ENCODE measurements around the gene GPR82. TPM values are rescaled to one million over a fixed set of nuclear protein-coding genes. Genes with fewer than 3 reads are reported as not detected.
"Not testable (repeated sequence)": the region's sequence is repeated elsewhere in the genome, so short reads cannot be mapped to it uniquely, and the experiment has no call there.

Gene GPR82
- total RNA-seq, 1 donor from 2014 or later, result not detected

DNA sequence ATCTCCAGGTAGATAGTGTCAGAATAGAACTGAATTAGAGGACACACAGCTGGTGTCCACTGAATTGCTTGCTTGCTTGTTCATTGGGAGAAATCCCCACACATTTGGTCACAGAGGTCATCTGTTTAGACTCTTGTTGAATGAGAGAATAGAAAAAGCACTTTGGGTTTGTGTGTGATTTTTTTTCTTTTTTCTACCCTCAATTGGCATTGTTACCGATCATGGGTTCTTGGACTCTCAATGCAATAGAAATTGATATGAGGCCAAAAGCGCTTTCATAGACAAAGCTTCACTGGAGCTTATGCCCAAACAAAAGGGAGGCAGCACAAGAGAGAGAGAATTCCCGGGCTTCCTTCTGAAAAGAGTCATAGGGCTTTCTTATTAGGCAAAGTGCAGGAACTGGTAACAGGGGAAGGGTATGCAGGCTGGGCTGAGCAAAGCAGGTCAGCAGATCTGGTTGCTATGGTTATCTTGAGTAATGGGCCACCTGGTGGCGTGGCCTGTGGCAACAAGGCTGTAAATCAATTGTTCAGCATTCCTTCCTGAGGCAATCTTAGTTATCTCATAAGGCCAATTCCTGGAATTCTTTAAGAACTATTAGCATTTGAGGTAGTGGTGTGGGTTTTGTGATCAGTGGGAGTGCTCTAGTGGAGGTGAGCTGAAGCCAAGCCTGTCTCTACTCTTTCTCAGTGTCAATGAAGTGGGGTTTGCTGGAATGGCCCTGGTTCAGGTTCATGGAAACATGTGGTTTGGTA, 5.3 kb upstream of the GPR82 start:
- no peak for DNase-seq (ENCODE audit: low read depth, low spot score)

GRCh38 chrX:41719610-41720009, 4.4 kb upstream of the GPR82 start:
- DNase-seq (ENCODE audit: low read depth, low spot score), result not testable (repeated sequence)

- no peak for DNase-seq (ENCODE audit: low read depth, low spot score)
Observed at GRCh38 chrX:41720125-41720779, 3.7 kb upstream of the GPR82 start.

GRCh38 chrX:41721590-41721989, 2.4 kb upstream of the GPR82 start:
- DNase-seq (ENCODE audit: low read depth, low spot score), result no peak

DNA sequence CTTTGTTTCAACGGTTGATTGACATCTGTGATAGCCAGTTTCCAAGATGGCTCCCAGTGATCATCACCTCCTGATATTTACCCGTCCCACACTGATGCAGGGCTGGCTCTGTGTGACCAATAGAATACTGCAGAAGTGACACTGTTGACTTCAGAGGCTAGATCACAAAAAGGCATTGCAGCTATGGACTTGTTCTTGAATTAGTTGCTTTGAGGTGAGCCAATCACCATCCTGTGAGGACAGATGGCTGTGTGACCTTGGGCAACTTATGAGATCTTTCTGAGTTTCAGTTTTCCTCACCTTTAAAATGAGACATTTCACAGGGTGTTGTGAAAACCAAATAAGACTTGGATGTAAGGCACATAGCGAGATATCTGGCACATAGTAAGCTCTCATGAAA, 1.8 kb upstream of the GPR82 start:
- DNase-seq (ENCODE audit: low read depth, low spot score), result no peak

- DNase-seq (ENCODE audit: low read depth, low spot score), result no peak
Observed at GRCh38 chrX:41722816-41723618, 964 bp upstream of the GPR82 start.

DNA sequence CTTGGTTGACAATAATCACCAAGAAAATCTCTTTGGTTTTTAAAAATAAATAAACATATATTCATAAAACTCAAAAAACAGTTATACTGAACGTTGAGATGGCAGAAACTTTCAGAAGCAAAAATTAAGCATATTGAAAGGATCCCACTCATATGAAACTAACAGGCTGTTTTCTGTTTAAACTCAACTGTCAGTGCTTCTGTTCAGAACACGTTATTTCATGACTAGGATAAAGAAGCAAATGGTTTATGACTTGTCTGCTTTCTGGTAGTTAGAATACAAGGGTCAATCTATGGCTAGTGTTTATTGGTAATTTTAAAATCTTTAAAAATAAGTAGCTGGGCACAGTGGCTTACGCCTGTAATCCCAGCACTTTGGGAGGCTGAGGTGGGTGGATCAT, 4.1 kb downstream of the GPR82 start:
- DNase-seq (ENCODE audit: low read depth, low spot score), result no peak

DNA sequence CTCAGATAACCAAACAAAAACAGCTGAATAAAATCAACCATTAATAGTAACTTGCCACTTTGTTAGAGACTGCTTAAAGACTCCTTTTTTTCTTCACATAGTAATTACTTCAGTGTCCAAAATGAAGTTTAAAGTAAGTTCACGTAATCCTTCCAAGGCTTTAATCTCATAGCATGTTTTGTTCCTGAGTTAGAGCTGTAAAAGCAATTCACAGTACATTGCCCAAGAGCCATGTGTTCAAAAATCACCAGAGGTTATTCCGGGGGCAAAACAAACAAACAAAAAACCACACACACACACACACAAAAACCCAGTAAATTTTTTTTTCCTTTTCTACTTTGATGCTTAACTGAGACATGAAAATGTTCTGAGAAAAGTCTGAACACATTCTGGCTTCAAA, 6.1 kb downstream of the GPR82 start:
- no peak for DNase-seq (ENCODE audit: low read depth, low spot score)

DNA sequence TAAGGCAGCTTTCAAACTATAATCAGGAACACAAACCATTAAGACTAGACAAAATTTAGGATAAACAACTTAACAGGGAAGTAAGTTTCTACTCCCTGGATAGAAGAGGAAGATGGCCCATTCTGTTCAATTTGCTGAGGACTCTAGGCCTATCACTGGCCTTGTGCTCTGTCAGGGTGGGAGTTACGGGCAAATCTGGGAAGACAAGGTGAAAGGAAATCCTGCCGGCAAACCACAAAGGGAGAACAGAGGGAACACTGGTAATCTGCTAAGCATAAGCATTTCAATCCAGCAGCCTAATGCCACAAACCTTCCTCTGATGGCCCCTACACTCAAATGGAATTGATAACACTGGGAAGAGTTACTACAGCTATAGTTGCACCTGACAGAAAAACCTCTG, 8.3 kb downstream of the GPR82 start:
- no peak for DNase-seq (ENCODE audit: low read depth, low spot score)

DNA sequence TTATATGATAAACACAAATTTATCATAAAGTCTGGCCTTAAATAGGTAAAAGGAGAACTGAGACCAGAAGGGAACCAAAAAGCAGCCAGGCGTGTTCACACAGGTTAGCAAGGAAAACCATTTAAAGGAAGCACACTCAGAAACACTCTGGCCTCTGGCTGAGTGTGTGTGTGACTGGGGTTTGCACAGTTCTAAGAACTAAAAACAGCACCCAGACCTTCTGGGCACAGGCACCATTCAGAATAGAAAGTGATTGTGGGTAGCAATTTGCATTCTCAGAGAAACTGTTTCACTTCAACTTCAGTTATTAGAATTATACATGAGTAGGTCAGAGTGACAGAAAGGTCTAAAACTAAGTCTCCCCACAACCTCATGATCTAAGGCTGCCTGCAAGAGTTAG, 10.0 kb downstream of the GPR82 start:
- DNase-seq (ENCODE audit: low read depth, low spot score), result no peak

DNA sequence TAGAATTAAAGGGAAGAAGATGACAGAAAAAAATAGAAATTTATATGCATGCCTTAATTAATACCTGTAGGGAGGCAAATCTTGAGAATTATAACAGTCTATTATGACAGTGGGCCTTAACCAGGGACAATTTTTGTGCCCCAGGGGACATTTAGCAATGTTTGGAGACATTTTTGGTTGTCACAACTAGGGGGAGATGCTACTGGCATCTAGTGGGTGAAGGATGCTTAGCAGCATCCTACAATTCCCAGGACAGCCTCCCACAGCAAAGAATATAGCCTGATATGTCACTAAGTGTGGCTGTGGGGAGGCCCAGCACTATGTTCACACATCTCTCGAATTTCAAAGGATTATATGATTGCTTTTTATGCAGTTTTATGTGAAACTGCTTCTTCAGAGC, 10.5 kb downstream of the GPR82 start:
- DNase-seq (ENCODE audit: low read depth, low spot score), result no peak

DNA sequence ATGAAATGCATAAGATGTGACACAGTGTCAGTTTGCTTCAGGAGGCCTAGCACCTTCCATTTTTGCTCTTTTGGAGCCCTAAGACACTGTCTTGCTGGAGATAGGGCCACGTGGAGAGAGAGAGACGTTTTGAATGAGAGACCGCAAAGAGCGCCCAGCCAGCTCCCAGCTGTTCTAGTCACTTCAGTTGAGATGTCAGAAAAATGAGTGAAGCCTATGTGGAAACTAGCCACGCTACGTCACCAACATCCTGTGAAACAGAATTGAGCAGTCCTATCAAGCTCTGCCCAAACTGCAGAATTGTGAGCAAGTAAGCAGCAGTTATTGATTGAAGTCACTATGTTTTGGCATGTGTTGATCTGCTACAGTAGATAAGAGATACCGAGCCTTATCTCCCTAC, 13.1 kb downstream of the GPR82 start:
- DNase-seq (ENCODE audit: low read depth, low spot score), result no peak

DNA sequence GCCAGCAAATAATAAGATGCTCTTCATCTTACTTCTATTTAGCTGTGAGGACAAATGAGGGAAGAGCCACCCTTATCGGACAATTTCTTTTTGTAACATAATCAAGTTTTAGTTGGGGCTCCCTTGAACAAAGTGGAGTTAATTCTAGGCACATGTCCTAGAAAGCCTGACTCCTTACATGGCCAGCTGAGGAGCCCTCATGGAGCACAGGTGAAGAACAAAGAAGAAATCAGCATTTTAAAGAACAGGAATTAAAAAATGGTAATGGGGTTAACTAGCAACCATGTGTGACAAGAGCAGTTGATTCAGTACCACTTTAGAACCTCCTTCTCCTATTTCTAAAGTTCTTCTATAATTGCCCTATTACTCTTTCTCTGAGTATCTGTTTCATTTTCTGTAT, 15.9 kb downstream of the GPR82 start:
- no peak for DNase-seq (ENCODE audit: low read depth, low spot score)

GRCh38 chrX:41750716-41751115, 26.7 kb downstream of the GPR82 start:
- no peak for DNase-seq (ENCODE audit: low read depth, low spot score)

DNA sequence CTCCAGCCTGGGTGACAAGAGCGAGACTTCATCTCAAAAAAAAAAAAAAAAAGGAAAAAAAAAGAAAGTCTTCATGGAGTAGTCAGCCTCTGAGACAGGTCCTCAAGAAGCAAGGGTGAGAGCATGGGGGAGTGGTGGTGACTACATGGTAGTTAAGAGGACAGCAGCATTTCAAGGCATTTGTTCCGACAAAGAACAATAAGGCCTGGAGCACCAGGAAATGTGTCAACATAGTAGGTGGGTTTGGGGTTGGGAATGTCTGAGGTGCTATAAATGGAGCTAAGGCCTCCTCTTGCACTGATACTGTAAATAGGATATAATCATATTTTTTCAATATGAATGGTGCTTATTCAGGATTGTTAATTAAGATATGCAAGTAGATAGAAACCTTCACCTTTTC, 34.4 kb downstream of the GPR82 start:
- DNase-seq (ENCODE audit: low read depth, low spot score), result no peak

GRCh38 chrX:41759817-41760216, 35.8 kb downstream of the GPR82 start:
- DNase-seq (ENCODE audit: low read depth, low spot score), result no peak

GRCh38 chrX:41761169-41761568, 37.2 kb downstream of the GPR82 start:
- no peak for DNase-seq (ENCODE audit: low read depth, low spot score)

GRCh38 chrX:41761702-41762101, 37.7 kb downstream of the GPR82 start:
- DNase-seq (ENCODE audit: low read depth, low spot score), result no peak

DNA sequence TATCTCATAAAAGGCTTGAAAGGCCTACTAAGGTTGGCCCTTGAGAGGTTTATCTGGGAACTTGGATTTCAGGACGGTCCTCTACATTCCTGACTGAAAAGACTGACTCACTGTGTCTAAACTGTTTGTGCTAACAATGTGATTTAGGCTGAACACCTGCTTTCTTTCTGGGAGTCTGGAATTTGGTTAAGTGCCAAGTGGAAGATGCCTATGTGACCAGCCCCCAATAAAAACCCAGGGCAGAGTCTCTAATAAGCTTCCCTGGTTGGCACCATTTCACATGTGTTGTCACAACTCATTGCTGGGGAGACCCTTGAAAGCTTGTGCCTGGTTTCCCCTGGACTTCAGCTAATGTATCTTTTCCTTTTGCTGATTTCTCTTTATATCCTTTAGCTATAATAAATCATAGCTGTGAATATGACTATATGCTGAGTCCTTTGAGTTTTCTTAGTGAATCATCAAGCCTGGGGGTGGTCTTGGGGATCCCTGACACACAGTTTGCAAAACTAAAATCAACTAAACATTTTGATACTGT, 55.1 kb downstream of the GPR82 start:
- DNase-seq (ENCODE audit: low read depth, low spot score), result no peak
